Ramos (cell line): Measurements from ENCODE around the gene AK9.
"Not testable (repeated sequence)": the region's sequence is repeated elsewhere in the genome, so short reads cannot be mapped to it uniquely, and the experiment has no call there.

Source experiments
- in situ Hi-C: fragments of 300-500 bp; cut with MboI; formaldehyde crosslinking; loops from one replicate; pipeline ENCODE4 v1.14.3; 2022; ENCODE audit warnings: low sequenced_read_pairs; ENCODE audit not compliant: unreplicated experiment

AK9 gene

GRCh38 chr6:109701774-109702173, 10.8 kb upstream of the AK9 start:
- in situ Hi-C loops = loop anchor here (5.0 to 10.0 kb wide), 2 partner anchors 336 to 683 kb away; no protein-coding TSS in a partner anchor

GRCh38 chr6:109701221-109701620, 10.2 kb upstream of the AK9 start:
- in situ Hi-C loops = loop anchor here (5.0 to 10.0 kb wide), 2 partner anchors 336 to 684 kb away; no protein-coding TSS in a partner anchor

- in situ Hi-C loops = no loop called here
These were observed 5.4 kb upstream of the AK9 start for GRCh38 chr6:109696355-109696754.

GRCh38 chr6:109695468-109695867, 4.5 kb upstream of the AK9 start:
- in situ Hi-C loops = no loop called here

GRCh38 chr6:109693111-109693510, 2.1 kb upstream of the AK9 start:
- in situ Hi-C loops = no loop called here

DNA sequence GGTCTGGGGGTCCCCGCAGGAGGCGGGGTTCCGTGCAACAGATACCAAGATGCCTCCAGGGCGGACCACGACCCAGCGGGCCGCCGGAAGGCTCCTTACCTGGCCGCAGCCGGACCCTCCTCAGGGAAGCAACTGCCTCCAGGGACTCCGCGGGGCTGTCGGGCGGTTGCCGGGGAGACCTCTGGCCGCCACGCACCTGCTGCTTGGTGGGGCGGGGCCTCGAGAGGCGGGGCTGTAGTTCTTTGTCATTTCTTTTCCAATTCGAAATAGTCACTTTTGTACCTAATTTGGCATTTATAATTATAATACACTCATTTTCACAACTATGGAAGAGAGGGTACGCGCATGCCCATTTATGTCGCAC, 647 bp downstream of the AK9 start:
- in situ Hi-C loops = no loop called here

DNA sequence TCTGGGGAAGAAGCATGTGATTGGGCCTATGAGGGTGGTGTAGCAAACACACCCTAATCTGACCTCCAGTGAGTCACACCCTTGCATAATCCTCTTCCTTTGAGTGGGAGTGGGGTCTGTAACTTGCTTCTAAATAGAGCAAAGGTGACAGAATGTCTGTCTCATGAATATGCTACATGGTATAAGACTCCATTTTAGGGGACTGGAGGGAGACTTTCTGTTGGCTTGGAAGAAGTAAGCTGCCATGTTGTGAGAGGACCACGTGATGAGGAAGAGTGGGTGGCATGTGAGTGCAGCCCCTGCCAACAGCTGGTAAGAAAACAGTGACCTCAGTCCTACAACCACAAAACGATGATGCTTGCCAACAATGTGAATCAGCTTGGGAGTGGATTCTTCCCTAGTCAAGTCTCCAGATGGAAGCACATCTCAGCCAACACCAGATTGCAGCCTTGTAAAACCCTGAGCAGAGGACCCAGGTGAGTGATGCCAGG, 3.7 kb downstream of the AK9 start:
- in situ Hi-C loops = no loop called here

DNA sequence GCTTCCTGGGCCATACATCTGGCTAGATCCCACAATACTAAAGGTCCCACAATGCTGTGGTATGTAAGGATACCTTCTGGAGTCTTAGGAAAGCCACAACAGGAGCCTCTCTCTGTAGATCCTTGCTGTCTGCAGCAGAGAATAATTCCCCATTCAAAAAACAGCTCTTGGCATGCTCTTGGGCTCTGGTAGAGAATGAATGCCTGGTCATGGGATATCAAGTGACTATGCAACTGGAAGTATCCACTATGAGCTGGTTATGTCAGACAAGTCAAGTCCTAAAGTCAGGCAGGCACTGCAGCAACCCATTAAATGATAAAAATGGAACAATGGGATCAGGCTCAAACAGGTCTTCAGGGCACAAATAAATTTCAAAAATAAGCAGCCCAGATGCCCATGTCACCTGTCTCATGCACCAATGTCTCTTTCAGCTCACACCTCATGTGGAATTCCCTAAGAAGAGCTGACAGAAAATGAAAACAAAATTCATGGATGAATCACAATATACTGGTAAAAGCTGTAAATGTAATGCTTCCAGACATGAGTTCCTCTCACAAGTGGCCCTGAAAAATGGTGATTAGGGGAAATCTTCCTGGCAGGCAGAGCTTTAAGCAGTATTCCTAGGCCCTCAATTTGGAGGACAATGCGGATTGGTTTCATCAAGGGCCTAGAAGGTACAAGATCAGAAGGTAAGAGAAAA, 4.3 kb downstream of the AK9 start:
- in situ Hi-C loops = no loop called here

GRCh38 chr6:109678661-109679505, 12.1 kb downstream of the AK9 start:
- in situ Hi-C loops = not testable (repeated sequence)

GRCh38 chr6:109678240-109678639, 12.8 kb downstream of the AK9 start:
- in situ Hi-C loops = no loop called here

- in situ Hi-C loops = no loop called here
These were observed 14.3 kb downstream of the AK9 start for GRCh38 chr6:109676724-109677123.

DNA sequence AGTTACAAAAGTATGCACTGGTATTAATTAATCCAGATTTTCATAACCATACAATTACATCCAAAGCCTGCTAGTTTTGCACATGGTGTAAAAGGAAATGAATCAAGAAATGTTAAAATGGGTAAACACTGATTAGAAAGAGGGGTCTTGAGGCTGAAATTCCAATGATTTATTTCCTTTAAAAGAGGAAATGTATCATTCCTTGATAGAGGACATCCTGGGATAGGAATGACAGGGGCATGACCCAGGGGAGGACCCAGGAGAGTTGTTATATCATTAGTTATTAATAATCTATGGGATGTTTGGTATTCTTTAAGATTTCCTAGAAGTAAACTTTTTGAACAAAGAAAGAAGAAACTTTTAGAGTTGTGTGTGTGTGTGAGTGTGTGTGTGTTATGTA, 18.2 kb downstream of the AK9 start:
- in situ Hi-C loops = no loop called here

DNA sequence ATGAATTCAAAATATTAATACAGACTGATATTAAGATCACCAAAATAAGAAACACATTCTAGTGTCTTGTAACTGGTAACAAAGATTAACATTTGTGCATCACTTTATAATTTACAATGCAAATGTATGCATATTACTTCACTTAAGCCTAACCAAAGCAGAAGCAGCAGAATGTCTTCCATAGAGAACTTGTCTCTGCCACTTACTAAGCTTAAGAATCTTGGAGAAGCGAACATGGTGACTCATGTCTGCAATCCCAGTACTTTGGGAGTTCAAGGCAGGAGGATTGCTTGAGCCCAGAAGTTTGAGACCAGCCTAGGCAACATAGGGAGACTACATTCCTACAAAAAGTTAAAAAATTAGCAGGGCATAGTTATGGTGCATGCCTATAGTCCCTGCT, 18.8 kb downstream of the AK9 start:
- in situ Hi-C loops = no loop called here

GRCh38 chr6:109671733-109672132, 19.3 kb downstream of the AK9 start:
- in situ Hi-C loops = no loop called here

GRCh38 chr6:109669811-109670210, 21.2 kb downstream of the AK9 start:
- in situ Hi-C loops = no loop called here

DNA sequence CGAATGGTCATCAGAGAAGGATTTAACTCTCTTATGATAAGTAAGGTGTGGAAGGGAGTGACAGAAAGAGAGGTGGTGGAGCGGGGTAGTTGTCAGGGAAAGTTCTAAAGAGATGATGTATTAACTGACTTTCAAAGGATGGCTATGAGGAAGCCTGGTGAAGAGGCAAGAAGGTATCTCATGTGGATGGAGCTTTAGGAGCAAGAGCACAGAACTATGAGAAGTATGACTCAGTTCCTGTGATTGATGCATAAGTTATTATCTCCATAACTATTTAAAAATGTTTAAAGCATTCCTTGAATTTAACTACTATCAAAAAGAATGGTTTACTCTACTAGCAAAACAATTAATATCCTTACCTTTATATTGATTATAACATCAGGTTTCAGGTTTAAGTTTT, 28.8 kb downstream of the AK9 start:
- in situ Hi-C loops = no loop called here

DNA sequence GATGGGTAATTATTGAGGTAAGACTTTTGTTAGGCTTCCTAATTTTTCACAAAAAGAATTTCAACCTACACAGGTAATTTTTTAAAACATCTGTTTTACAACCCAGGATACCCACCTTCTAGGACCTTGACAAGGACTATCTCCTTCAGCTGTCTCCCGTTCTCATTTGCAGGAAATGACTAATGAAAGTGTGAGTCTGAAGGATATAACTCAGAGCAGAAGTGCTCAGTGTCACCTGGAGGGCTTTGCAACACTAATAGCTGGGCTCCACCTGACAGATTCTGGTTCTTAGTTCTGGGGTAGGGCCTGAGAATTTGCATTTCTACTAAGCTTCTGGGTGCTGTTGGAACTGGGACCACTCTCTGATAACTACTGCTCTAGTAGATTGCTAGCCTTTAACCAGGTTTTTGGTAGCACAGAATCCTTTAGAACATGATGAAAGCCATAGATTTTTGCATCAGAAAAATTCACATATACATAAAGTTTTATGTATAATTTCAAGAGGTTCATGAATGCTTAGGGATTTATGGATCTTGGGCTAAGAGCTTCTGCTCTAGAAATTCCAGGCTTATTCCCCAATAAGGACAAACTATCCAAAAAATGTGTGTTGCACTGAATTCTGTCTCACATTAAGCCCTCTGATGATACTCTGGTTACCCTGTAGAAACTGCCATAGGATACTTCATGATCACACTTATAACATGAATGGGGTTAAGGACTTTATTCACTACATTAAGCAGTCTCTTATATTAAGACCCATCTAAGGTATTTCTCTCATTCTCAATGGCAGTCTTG, 30.3 kb downstream of the AK9 start:
- in situ Hi-C loops = no loop called here

DNA sequence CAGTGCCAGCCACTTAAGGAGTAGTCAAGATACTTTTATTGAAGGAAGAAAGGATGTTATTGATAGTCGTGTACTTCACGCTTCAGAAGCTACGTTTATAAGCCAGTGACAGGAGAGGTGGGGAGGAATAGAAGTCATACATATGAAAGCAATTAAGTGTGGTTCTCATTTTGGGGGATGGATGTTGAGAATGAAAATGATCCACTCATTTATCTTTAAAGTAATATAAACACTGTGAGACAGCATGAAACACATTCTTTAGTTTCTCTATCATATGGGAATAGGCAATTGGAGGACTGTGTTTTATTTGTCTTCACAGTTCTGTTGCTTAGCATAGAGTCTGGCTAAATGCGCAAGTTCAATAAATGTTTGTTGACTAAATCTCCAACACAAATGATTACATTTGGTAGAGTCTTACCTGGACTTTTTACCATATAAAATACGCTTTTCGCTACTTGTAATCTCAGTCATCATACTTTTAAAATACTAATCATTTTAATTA, 35.2 kb downstream of the AK9 start:
- in situ Hi-C loops = no loop called here

DNA sequence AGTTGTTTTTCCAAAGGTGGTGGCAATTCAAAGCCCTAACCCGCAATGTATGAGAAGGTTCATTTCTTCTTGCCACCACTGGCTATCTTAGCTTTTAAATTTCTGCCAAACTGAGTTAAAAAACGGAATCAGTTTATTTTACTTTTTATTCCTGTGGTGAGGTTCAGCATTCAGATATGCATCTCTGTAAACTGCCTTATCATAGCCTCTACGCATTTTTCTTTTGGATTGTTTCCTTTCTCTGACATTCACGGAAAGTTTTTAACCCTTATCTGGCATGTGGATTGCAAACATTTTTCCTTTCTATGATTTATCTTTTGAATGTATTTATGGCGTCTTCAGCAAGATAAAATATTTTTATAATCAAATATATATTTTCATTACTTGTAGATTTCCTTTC, 37.7 kb downstream of the AK9 start:
- in situ Hi-C loops = no loop called here

- in situ Hi-C loops = no loop called here
These were observed 46.9 kb downstream of the AK9 start for GRCh38 chr6:109644131-109644530.

- in situ Hi-C loops = no loop called here
These were observed 58.6 kb downstream of the AK9 start for GRCh38 chr6:109632405-109632804.
